ENCODE data around the gene MTHFSD.

The MTHFSD gene

GRCh38 chr16:86520317-86521210 is 34.5 kb downstream of the MTHFSD start:
- no peak for DNase-seq
- no peak overlapping the region for H3K27ac Mint-ChIP-seq
- peaks cover 66% of the 10 kb centered on the region for H3K27me3 Mint-ChIP-seq
- no peak for ATAC-seq
- H3K9me3 Mint-ChIP-seq, result no peaks in the 10 kb centered on the region
- H3K4me1 Mint-ChIP-seq, result peaks cover 12% of the 10 kb centered on the region
- no peak overlapping the region for H3K4me3 Mint-ChIP-seq

DNA sequence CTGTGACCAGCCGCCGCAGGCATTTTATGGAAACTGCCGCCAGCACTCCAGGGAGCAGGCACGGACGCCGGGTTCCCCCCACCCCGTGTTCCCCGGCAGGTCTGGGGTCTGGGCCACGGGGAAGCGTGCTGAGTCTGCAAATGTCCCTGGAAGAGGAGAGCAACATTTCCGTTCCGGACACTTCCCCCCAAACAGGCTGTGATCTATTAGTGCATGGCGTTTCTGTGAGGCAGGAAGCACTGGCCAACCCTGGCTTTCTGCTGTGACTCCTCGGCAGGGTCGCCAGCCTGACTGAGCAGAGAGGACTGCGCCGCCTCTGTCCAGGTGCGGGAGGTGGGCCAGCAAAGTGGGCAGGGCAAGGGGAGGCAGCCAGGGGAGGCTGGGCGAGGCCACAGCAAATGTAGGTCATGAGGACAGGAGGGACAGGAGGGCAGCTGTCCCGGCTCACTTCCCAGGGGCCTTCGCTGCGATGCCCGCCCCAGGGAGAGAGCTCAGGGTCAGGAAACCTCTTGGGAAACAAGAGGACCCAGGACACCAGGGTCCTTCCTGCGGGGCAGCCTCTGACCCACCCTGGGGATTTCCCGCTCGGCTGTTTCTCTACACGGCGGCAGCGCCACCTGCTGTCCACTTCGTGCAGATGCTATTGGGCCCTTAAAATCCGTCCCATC is 35.3 kb downstream of the MTHFSD start:
- ATAC-seq, result no peak

DNA sequence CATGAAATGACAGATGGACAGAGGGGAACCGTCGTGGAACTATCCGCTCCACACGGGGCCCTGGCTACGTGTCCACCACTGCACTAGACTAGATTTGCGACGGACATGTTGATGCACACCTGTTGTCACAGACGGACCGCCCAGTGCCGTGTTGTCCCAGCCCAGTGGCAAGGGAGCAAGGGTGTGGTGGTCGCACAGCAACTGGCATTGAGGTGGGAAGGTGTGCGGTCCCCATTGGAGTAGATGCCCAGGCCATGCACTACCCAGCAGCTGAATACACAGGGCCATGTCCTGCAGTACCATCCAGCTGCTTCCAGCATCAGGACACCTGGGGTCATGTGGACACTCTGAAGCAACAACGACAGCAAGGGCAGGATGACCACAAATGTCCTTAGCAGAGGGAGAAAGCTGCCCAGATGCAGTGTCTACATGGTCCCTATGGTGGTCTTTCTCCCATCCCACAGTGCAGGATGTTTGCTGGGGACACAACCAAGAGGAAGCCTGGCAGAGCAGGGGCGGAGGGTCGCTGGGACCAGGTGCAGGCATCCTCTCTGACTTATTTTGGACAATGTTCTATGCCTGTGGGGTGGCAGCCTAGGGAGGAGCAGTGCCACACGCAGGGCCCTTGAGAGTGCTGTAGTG is 35.9 kb downstream of the MTHFSD start:
- Mint-ChIP-seq H3K4me3 (no peak overlapping the region), H3K9me3 (no peaks in the 10 kb centered on the region)

More for the DNA sequence above, 35.3 kb downstream of the MTHFSD start:
- H3K27me3 Mint-ChIP-seq, result peaks cover 74% of the 10 kb centered on the region
- peaks cover 12% of the 10 kb centered on the region for H3K4me1 Mint-ChIP-seq
- DNase-seq, result peak; percentile 39 to 41
- H3K27ac Mint-ChIP-seq, result peak overlapping the region in 1 of 2 donors; percentile 42
- no peaks in the 10 kb centered on the region for H3K9me3 Mint-ChIP-seq
- peak overlapping the region in 1 of 2 donors; percentile 64 for H3K4me3 Mint-ChIP-seq

GRCh38 chr16:86517652-86518258 is 37.3 kb downstream of the MTHFSD start:
- peak; percentile 79 for ATAC-seq
- Mint-ChIP-seq H3K27ac (no peak overlapping the region), H3K9me3 (no peaks in the 10 kb centered on the region), H3K27me3 (peaks cover 89% of the 10 kb centered on the region), H3K4me3 (no peak overlapping the region), H3K4me1 (peaks cover 12% of the 10 kb centered on the region)
- DNase-seq, result peak in 1 of 2 donors; percentile 53

More for the DNA sequence above, 35.9 kb downstream of the MTHFSD start:
- DNase-seq, result no peak
- H3K4me1 Mint-ChIP-seq, result peaks cover 12% of the 10 kb centered on the region
- no peak for ATAC-seq
- H3K27ac Mint-ChIP-seq, result peak overlapping the region in 1 of 2 donors; percentile 15
- peaks cover 81% of the 10 kb centered on the region for H3K27me3 Mint-ChIP-seq

GRCh38 chr16:86517033-86517432 is 38.0 kb downstream of the MTHFSD start:
- H3K4me1 Mint-ChIP-seq, result peaks cover 12% of the 10 kb centered on the region
- ATAC-seq (no peak), DNase-seq (no peak)
- no peaks in the 10 kb centered on the region for H3K9me3 Mint-ChIP-seq
- H3K27ac Mint-ChIP-seq, result no peak overlapping the region
- H3K4me3 Mint-ChIP-seq, result no peak overlapping the region
- H3K27me3 Mint-ChIP-seq, result peaks cover 92% of the 10 kb centered on the region

- DNase-seq (no peak), ATAC-seq (no peak)
- Mint-ChIP-seq H3K27me3 (peaks cover 96% of the 10 kb centered on the region), H3K4me1 (peaks cover 15% of the 10 kb centered on the region), H3K4me3 (no peak overlapping the region), H3K27ac (no peak overlapping the region), H3K9me3 (no peaks in the 10 kb centered on the region)
Measured at GRCh38 chr16:86516623-86517003, 38.4 kb downstream of the MTHFSD start.

DNA sequence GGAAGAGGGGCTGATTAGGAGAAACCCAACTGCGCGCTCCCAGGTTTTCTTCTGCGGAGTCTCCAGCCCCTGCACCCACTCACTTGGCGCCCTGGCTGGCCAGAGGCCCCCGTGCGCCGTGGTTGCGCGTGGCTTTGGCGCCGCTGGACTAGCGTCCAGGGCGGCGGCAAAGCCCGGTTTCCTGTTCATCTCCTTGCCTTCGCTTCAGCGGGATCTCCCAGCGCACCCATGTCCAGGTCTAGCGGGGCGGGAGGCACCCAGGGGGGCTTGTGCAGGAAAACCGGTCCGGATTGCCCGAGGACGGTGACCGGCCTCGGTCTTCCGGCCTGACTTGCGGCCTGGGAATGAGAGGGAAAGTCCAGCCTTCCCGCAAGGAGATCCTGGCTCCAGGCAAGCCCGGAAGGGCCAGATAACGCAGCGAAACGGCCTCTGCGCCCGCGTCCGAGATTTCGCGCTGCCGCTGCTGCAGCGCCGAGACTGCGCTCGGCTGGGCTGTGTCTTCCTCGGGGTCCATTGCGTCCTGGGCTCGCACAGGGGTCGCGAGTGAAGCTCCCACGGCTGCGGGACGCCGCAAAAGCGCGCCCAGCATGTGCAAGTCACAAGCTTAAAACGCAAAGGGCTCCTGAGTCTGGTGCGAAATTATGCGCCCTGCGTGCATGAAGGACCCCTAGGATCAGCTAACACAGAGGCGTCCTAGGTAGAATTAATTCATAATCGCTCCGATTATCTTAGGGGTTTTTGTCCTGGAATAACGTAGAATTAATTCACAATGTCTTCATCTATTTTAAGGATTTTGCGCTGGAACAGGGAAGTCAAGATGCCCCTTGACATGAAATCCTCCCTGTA is 39.0 kb downstream of the MTHFSD start:
- no peaks in the 10 kb centered on the region for H3K9me3 Mint-ChIP-seq
- ATAC-seq (no peak), DNase-seq (no peak)
- H3K4me3 Mint-ChIP-seq, result no peak overlapping the region
- H3K27ac Mint-ChIP-seq, result no peak overlapping the region
- peaks cover 96% of the 10 kb centered on the region for H3K27me3 Mint-ChIP-seq
- H3K4me1 Mint-ChIP-seq, result peaks cover 19% of the 10 kb centered on the region

- Mint-ChIP-seq H3K4me1 (peaks cover 24% of the 10 kb centered on the region), H3K27me3 (peaks cover 99% of the 10 kb centered on the region), H3K27ac (peak overlapping the region in 1 of 2 donors; percentile 64), H3K4me3 (no peak overlapping the region), H3K9me3 (no peaks in the 10 kb centered on the region)
- ATAC-seq (no peak), DNase-seq (no peak)
Measured at GRCh38 chr16:86515413-86515776, 39.6 kb downstream of the MTHFSD start.

- Mint-ChIP-seq H3K9me3 (no peaks in the 10 kb centered on the region), H3K4me3 (no peak overlapping the region), H3K27ac (peak overlapping the region; percentile 64 to 72), H3K27me3 (peaks cover 94% of the 10 kb centered on the region), H3K4me1 (peaks cover 20% of the 10 kb centered on the region)
- DNase-seq (no peak), ATAC-seq (no peak)
Measured at GRCh38 chr16:86514481-86515376, 40.3 kb downstream of the MTHFSD start.

DNA sequence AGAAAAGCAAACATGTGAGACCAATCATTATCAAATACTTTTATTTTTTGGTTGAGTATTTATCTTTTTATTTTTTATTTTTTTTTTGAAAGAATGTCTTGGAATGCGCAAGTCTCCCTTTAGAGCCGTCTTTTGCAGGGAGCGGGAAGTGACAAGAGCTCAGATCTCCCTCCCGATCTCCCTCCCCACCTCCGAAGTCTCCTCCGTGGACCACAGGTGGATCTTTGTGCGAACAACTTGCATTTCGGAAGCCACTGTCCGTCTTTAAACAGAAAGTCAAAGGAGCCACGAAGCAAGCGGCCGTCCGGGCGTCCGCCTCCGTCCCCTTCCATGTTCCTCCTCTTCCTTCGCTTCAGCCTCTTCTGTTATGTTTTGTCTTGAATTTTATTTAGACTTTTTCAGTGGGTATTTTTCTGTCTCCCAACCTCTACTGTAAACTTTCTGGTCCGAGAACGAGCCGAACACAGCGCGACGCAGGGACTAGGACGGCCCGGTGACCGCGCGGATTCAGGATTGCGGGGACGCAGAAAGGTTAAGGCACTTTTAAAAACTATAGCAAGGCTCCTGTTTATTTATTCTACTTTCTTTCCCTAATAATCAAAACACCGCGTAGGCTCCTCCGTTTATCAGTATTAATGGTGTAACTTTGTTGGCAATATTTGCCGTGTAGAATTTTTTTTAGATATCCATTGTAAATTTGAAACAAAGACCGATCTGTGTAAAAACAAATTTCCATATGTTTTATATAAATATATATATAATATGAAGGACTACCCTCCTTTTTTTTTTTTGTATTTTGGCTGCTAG is 41.4 kb downstream of the MTHFSD start:
- DNase-seq (no peak), ATAC-seq (no peak)
- H3K9me3 Mint-ChIP-seq, result no peaks in the 10 kb centered on the region
- H3K4me3 Mint-ChIP-seq, result peak overlapping the region in 1 of 2 donors; percentile 49
- H3K27me3 Mint-ChIP-seq, result peaks cover 93% of the 10 kb centered on the region
- H3K27ac Mint-ChIP-seq, result no peak overlapping the region
- H3K4me1 Mint-ChIP-seq, result peaks cover 18% of the 10 kb centered on the region

DNA sequence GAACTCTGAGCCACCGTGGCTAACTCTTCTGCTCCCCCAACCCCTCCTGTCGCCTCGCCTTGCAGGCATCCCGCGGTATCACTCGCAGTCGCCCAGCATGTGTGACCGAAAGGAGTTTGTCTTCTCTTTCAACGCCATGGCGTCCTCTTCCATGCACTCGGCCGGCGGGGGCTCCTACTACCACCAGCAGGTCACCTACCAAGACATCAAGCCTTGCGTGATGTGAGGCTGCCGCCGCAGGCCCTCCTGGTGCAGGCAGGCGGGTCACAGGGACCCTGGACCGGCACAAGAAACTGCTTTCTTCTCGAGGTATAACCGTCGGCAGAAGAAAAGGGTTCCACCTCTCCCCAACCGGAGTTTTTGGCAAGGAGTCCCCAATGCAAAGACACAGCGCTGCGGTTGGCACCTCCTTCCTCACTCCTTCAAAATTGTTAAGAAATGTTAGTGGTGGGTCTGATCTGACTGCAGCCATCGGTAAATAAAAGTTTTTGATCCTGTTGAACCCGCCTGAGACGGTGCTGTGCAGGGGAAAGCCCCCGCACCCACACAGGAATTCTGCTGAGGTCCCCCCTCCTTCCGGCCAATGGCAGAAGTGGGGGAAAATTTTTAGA is 42.1 kb downstream of the MTHFSD start:
- DNase-seq (no peak), ATAC-seq (no peak)
- no peaks in the 10 kb centered on the region for H3K9me3 Mint-ChIP-seq
- H3K4me3 Mint-ChIP-seq, result no peak overlapping the region
- H3K4me1 Mint-ChIP-seq, result peaks cover 21% of the 10 kb centered on the region
- H3K27ac Mint-ChIP-seq, result no peak overlapping the region
- peaks cover 93% of the 10 kb centered on the region for H3K27me3 Mint-ChIP-seq

- H3K4me3 Mint-ChIP-seq, result no peak overlapping the region
- no peak for DNase-seq
Measured at GRCh38 chr16:86512301-86512859, 42.7 kb downstream of the MTHFSD start.

More at GRCh38 chr16:86512301-86512859, 42.7 kb downstream of the MTHFSD start:
- Mint-ChIP-seq H3K27ac (no peak overlapping the region), H3K27me3 (peaks cover 93% of the 10 kb centered on the region), H3K9me3 (no peaks in the 10 kb centered on the region), H3K4me1 (peaks cover 27% of the 10 kb centered on the region)
- ATAC-seq, result no peak
